Measurements from ENCODE around the gene DPEP3.
A peak's percentile ranks its signal among the peaks of the same experiment; 100 is the strongest.
"Not testable (repeated sequence)": the region's sequence is repeated elsewhere in the genome, so short reads cannot be mapped to it uniquely, and the experiment has no call there.

DPEP3 gene

DNA sequence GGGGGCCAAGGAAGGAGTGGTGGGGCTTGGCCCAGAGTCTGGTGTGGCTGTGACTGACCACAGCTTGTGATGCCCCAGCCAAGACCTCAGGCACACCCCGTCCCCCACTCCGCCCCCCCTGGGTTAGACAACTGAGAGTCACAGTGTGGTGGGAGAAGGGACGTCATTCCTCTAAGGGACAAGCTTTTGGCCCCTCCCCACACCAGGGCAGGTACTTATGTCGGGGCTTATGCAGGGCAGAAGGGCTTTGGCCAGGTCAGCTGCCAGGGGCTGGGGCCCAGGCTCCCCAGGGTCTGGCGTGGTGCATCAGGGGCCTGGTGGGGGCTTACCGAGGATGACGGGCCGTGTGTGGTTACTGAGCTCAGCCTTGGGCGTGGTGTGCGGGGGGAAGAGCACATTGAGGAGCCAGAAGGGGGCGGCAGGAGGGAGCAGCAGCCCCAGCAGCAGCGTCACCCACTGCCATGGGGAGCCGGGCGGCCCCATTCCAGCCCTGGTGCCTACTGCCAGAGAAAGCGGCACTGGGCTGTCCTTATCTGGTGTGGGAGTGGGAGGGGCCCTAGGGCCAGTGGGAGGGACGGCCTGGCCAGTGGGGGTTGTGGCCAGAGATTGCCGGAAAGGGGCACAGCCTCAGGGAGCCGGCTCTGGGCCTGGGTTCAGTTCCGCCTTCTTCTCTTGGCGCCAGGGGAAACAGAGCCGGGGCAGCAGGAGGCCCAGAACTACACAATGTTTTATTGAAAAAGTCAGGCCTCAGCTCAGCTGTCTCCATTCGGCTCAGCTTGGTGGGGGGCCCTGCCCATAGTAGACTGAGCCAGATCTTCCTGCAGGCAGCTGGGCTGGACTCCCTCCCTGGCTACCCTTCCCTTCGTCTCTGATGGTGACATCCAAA lies 36.4 kb downstream of the DPEP3 start, which contains the start of gene LCAT:
Gene LCAT (minus strand): TSS at position 502 of the 886 bp plus-strand sequence. CDS start 19 bp downstream, at position 483.
- DNase-seq = no peak

DNA sequence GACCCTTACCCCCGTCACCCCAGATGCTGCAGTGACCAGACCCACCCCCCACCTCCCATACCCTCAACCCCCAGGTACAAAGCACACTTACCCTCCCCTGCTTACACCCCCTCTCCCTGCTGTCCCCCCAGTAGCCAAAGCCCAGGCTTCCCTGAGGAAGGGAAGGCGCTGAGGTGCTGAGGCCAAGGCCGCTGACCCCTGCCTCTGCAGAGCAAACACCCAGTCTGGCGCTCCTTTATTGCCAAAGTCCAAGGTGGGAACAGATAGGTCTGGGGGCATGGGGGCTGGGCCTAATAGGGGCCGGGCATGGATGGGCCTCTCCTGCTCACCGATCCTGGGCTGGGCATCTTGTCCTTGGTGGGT lies 37.1 kb downstream of the DPEP3 start:
- DNase-seq = no peak

DNA sequence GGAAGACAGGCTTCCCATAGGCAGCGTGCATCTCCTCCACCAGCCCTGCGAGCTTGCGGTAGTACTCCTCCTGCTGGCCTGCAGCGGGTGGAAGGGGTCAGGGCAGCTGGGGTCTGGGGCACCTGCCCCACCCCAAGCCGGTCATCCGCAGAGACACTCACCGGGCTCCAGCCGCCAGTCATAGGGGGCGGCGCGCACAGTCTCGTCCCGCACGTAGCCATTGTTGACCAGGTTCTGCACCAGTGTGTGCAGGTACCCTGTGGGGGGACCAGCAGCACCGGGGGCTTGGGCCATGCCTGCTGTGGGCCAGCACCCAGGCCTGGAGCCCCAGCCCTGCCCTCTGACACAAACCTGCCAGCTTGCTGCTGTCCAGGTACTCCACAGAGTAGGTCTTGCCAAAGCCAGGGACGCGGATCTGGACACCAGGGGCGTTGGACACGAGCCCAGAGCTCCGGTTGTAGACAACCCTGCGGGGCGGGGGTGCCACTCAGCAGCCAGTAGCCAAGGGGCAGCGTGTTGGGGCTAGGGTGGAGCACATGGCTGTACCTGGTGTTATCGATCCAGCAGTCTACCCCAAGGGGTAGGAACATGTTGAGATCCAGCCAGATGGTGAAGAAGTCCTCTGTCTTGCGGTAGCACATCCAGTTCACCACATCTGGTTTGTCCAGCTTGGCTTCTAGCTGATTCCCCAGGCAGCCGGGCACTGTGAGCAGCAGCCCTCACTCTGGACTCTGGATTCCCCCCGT lies 37.6 kb downstream of the DPEP3 start:
- no peak for DNase-seq

DNA sequence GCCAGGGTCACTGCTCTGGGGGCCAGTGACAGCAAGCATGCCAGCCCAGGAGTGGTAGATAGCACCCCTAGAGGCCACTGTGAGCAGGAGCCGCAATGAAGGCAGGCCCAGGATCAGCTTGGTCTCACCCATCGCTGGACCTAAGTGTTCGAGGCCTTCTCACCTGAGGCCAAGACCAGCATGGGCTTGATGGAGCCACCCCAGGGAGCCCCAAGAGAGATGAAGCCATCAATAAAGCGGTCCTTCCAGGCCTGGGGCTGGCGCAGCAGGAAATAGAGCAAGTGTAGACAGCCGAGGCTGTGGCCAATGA lies 38.1 kb downstream of the DPEP3 start:
- no peak for DNase-seq

DNA sequence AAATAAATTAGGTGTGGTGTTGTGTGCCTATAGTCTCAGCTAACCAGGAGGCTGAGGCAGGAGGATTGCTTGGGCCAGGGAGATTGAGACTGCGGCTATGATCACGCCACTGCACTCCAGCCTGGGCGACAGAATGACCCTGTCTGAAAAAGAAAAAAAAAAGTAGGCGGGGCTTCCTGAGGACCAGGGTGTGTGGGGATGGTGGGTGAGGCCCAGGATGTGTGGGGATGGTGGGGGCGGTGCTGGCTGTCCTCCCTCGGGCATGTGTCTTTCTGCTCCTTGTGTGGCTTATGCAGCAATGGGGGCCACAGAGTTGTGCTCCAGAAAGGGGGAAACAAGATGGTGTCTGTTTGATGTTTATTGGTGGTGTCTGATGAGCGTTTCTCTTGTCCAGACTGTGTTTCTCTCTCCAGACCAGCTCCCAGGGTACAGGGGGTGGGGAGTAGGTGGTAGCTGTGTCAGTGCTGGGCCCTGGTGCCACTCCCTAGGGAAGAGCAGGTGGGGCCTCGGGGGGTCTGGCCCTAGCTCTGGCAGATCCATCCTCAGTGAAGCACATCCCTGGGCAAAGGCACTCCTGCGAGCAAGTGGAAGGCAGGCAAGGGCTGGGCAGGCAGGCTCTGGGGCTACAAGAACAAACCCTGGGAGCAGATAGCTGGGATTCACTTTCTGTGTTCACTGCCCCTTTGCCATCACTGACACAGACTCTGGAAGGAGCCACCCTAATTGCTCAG lies 38.7 kb downstream of the DPEP3 start:
- no peak for DNase-seq

DNA sequence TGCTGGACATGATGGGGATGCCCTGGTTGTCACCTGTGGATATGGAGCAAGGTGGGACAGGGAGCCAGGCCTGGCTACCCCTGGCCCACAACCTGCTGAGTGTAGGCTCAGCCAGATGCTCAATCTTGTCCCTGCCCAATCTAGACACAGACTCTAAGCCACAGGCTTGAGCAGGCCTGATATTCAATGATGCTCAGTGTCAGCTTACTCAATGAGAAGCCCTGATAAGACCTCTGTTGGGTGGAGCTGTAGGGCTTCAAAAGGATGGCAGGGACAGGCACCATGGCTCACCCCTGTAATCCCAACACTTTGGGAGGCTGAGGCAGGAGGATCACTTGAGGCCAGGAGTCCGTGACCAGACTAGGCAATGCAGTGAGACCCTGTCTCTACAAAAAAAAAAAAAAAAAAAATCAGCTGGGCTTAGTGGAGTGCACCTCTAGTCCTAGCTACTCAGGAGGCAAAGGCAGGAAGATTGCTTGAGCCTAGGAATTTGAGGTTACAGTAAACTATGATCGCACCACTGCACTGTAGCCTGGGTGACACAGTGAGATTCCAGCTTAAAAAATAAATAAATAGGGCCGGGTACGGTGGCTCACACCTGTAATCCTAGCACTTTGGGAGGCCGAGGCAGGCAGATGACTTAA lies 39.7 kb downstream of the DPEP3 start:
- no peak for DNase-seq

DNA sequence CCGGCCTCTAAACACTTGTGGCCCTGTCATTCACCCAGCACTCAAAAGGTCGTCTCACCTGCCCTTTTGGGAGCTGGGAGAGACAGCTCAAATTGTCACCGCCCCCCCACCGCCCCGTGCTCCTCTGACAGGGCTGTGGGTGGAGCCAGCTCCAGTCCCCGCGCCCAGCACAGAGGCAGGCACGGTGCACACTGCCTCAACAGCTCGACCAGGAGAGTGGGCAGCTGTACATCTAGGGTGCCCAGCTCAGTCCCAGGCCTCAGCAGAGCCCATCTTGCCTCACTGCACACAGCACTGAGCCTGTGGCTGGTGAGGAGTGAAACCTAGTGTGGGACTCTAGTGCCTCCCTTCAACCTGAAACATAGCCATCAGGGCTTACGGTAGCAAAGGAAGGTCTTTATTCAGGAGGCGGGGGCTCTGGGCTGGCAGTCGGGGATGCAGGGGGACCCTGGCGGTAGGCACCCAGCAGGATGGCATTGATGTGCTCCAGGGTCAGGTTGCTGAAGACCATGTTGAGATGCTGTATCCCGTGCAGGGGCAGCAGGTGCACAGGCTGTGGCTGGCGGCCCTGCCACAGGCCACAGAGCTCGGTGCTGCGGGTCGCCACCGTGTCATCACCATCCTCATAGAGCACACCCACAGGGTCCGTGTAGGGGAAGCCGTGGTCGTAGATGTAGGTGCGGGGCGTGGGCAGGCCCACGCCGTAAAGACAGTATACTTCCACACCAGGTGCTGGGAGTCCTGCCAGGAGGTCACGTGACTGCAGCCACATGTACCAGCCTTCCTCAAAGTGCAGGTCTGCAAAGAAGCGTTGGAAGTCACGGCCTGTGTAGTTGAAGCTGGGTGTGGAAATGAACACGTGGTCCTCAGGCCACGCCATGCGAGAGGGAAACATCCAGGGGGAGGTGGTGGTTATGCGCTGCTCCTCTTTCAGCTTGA lies 40.5 kb downstream of the DPEP3 start:
- no peak for DNase-seq

DNA sequence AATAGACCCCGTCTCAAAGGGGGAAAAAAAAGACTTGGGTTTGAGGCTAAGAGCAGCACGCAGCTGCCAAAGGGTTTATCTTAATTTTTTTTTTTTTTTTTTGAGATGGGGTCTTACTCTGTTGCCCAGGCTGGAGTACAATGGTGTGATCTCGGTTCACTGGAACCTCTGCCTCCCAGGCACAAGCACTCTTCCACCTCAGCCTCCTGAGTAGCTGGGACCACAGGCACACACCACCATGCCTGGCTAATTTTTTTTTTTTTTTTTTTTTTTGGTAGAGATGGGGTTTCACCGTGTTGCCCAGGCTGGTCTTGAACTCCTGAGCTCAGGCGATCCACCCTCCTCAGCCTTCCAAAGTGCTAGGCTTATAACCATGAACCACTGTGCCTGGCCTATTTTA lies 42.6 kb downstream of the DPEP3 start:
- not testable (repeated sequence) for DNase-seq

DNA sequence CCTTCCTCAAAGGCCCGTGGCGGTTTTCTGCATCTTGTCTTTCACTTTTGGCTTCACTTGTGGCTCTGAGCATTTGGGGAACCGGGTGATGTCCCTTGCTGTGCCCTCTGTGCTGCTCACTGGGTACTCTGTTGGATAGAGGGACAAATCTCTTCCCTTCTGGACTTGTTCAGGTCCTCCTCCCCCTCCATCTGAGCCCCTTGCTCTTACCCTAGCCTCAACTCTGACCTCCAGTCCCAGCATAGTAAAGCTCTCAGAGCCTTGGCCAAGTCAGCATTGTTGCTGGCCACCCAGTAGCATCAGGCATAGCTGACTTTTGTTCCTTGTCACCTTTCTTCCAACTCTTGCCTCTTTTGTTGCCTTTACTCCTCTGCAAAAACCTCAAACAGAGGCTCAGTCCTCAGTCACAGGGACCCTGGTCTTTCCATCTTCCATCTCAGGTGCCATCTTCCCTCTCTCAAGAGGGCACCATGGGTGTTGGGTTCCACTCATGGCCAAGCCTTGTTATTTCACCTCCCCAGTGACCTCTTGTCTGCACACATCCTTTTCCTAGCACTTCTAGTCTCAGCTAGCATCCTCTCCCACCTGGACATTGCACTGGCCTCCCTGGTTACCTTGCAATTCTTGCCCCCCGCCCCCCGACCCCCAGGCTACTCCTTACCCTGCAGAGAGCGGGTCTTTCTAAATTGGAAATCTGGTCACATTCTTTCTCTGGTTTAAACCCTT lies 43.3 kb downstream of the DPEP3 start:
- DNase-seq = no peak

DNA sequence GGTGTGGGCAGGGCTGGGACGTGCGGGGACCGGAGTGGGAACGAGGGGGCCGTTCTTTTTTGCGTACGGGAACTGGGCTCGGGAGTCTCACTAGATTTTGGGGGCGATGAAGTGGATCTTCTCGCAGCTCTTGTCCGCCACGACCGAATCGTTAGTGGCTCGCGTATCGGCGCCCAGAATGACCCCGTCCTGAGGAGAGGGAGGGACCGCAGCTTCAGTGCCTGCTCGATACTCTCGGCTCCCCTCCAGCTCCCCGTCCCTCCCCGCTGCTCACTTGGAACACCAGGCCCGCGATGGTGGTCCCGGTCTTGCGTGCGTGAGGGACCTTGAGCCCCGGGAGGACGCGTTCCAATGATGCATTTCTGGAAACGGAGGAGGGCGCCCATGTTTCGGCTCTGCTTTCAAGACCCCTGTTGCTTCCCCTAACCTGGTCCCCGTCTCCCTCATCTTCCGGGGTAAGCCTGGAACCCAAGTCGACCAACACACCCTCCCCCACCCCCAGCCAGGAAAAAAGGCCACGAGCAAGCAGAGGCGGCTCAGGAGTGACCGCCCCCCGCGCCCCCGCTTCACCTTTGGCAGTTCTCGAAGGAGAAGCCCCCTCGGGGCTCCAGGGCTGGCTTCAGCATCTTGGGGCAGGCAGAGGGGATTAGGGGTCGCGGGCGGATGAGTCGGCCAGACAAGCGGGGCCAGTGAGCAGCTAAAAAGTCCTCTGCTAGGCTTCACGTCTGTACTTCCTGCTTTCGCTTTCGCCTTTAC lies 44.0 kb downstream of the DPEP3 start, which contains the start of gene PSMB10:
Gene PSMB10 (minus strand): TSS at position 727 of the 756 bp plus-strand sequence. CDS start 101 bp downstream, at position 626.
- DNase-seq = no peak

DNA sequence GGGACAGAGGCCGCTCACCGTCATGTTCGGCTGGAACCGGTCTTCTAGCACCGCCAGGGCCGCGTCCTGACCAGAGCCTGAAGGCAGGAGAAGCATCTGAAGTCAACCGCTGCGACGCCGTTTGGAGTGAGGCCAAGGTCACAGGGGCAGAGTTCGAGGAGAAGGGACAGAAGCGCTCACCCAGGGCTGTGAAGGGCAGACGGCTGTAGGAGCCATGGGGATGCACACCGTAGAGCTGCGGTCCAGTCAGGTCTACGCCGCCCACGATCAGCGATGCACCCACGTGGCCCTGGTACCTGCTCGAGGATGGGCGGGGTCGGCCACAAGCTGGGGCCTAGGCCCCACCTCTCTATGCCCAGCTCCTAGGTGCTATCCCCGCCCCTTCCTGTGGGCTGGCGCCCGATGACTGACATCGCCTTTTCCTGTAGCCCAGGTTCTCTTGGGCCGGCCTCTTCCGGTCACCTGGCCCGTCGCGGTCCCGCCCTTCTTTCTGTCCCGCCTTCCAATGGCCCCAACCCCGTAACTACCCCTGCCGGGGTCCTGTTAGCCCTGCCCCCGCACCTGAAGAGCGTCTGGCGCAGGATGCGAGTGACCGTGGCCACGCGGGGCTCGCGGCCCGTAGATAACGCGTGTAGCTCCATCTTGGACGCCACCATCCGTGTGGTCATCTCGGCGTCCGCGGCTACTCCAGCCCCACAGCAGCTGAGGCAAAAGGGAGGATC lies 44.7 kb downstream of the DPEP3 start:
- DNase-seq = peak; percentile 98

DNA sequence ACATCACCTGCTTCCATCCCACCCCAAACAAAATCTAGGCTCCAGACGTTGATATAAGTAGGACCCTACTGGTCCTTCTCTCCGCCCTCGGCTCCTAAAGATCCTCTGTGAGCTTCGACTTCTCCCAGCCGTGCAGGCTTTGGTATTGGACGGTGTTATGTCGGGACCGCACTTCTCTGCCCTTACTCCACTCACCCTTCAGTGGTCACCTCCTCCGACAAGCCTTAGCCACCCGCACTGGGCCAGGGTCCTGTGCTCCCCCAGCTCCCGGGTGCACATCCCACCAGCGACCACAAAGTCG lies 45.2 kb downstream of the DPEP3 start:
- no peak for DNase-seq

DNA sequence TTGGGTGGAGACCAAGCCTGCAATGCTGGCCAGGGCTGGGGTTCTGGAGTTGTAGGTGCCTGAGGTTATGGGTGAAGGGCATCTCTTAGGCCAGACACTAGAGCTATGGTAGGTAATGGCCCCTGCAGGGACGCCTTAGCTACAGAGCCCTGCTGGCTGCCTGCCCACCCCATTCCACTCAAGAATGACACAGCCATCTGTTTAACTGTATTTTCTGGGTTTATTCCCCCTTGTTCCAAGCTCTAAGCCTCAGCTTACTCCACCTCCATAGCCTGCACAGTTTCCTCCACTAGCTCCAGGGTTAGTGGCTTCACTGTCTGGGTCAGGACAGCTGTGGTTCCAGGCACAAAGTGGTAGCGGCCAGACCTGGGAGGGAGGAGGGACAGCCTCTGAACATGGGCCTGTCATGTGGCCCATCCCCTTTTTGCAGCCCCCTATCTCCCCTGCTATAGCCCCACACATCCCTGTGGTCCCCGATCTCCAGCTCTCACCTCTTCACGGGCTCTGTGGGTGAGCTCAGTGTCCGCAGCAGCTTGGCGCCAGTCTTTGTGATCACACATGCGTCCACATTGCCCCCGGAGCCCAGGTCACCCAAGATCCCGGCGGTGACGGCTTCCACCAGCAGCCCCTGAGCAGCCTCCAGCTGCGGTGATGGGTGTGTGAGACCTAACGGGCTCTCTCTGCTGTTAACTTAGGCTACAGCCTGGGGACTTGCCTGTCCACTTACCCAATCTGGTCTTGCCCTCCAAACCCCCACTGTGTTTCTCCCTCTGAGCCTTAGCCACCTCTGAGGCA lies 45.8 kb downstream of the DPEP3 start:
- no peak for DNase-seq

DNA sequence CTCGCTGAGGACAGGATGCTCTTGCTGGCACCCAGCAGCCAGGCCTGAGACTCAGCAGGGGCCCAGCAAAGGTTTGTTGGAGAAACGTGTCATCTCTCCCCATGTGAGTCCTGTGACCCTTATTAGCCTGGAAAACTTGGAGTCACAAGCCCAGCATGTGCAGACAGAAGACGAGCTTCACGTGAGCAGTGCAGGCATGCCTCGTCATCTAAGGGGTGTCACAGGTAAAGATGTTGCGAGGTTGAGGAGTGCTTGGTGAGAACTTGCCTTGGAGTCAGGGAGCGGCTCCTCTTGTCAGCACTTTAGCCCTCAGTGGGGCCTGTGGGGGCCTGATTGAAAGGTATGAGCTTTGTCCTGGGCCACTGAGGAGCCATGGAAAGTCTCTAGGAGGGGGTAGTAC lies 46.5 kb downstream of the DPEP3 start:
- DNase-seq = no peak

DNA sequence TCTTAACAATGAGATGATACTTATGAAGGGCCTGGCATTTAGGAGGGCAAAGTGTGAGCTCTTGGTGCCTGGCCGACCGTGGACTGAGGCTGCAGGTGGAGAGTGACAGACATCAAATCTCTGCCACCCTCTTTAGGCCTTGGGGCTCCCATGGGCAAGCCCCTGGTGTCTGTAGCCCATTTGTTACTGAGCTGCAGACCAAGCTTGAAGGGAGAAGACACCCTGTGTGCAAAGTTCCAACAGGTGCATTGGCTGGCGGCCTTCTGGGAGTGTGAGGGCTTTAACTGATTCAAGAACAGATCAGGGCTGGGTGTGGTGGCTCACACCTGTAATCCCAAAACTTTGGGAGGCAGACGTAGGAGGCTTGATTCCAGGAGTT lies 47.8 kb downstream of the DPEP3 start:
- no peak for DNase-seq

DNA sequence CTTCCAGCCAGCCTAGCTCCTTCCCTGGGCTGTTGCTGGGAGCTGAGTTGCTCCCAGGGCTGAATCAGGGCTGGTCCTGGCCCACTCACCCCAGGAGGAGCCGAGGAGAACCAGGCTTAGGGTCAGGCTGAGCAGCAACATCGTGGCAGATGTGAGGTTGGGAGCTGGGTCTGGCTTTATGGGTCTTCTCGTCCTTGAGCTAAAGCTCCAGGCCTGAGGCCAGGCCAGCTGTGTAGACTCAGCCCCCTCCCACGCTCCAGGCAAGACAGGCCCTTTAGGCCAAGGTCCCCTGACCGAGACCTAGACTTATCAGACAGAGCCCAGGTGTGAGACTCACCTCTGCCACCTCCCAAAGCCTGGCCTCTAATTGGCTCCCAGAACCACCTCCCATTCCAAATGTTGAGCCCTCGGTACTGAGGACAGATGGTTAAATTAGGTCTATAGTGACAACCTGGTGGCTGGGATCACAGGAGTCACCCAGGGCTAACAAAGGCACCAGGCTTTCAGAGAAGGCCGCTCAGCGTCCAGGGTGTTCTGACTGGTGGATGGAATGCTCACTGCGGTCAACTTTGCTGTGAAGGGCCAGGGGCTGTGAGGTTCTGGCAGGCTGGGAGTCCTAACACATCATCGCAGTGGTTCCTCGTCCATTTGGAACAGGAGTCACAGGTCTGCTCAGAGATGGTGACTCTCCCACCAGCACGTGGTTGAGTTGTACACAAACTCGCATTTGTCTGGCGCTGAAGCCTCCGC lies 48.4 kb downstream of the DPEP3 start, which contains the start of gene CTRL:
Gene CTRL (minus strand): TSS at position 151 of the 750 bp plus-strand sequence. CDS start 10 bp downstream, at position 141.
- no peak for DNase-seq

DNA sequence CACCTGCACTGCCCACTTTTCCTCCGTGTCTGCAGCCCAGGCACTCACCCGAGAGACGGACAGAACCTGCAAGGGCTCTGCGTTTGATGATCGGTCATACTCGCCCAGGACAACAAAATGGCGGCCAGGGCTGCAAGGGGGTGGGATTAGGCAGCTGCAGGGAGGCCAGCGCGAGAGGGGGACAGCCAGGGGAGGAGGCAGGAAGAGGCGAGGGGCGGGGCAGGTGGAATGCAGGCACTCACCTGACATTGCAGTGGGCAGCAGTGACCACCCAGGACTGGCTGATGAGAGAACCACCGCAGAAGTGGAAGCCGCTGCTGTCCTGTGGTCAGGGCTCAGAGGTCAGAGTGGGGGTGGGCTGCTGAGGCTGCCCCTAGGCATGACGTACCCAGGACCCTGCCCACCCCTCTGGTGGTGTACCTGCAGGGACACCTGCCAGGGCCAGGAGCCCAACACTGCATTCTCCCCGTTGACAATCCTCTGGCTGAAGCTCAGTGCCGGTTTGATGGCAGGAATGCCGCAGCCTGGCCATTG lies 49.6 kb downstream of the DPEP3 start:
- DNase-seq = no peak

DNA sequence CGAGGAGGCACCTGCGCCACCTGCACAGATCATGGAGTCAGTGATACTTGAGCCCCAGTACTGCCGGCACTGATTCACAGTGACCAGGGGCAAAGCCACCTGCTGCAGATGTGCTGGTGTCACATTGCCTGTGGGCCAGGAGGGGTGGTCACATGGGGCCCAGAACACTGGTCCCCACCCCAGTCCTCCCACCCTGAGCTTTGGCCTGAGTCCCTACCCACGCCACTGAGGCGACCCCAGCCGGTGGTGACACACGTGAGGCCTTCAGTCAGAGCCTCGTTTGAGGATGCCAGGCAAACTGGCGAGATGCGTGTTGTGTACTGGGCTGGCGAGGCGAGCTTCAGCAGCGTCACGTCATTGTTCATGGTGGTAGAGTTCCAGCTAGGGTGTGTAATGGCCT lies 50.1 kb downstream of the DPEP3 start:
- DNase-seq = no peak

All from NCI-H1436 (cell line).